Measurements from ENCODE around the gene ZKSCAN1.
A peak's percentile ranks its signal among the peaks of the same experiment; 100 is the strongest.
"Not testable (repeated sequence)": the region's sequence is repeated elsewhere in the genome, so short reads cannot be mapped to it uniquely, and the experiment has no call there.

ZKSCAN1 gene

GRCh38 chr7:99997545-99998137 is 17.8 kb upstream of the ZKSCAN1 start:
- ChIA-PET CTCF (interaction anchor here (0.9 to 11.7 kb wide), 5 partner anchors 19 to 133 kb away, joined by 3 to 363 read pairs (median 122); partner anchors contain the start of genes AZGP1, ZKSCAN1, ZNF3 and ZSCAN21), POLR2A (no interaction called here)
- DNase-seq (ENCODE audit: low read depth, low spot score), result no peak
- H3K4me3 ChIP-seq (ENCODE audit: low read depth, low read length), result peak overlapping the region; percentile 43
- no peak for TF ChIP-seq CTCF (IDR thresholded peaks at IDR 0.05; ENCODE audit: insufficient read depth, low read length, missing control alignments)

- H3K4me3 ChIP-seq (ENCODE audit: low read depth, low read length), result no peak overlapping the region
- no peak for TF ChIP-seq CTCF (IDR thresholded peaks at IDR 0.05; ENCODE audit: insufficient read depth, low read length, missing control alignments)
- ChIA-PET CTCF (interaction anchor here (1.2 kb wide), 1 partner anchor 82 kb away, joined by 3 read pairs; no protein-coding TSS in a partner anchor), POLR2A (no interaction called here)
- DNase-seq (ENCODE audit: low read depth, low spot score), result no peak
Measured at GRCh38 chr7:100000239-100000638, 15.2 kb upstream of the ZKSCAN1 start.

GRCh38 chr7:100003711-100004661 is 11.4 kb upstream of the ZKSCAN1 start:
- DNase-seq (ENCODE audit: low read depth, low spot score), result no peak
- POLR2A ChIA-PET, result no interaction called here
- H3K4me3 ChIP-seq (ENCODE audit: low read depth, low read length), result no peak overlapping the region
- TF ChIP-seq CTCF (IDR thresholded peaks at IDR 0.05; ENCODE audit: insufficient read depth, low read length, missing control alignments), result no peak
- CTCF ChIA-PET, result interaction anchor here (0.7 to 1.9 kb wide), 6 partner anchors 10 to 127 kb away, joined by 3 to 14 read pairs (median 5); no protein-coding TSS in a partner anchor

GRCh38 chr7:100007887-100008286 is 7.5 kb upstream of the ZKSCAN1 start:
- ChIA-PET CTCF (interaction anchor here (1.2 kb wide), 1 partner anchor 45 kb away, joined by 3 read pairs; no protein-coding TSS in a partner anchor), POLR2A (no interaction called here)
- TF ChIP-seq CTCF (IDR thresholded peaks at IDR 0.05; ENCODE audit: insufficient read depth, low read length, missing control alignments), result no peak
- H3K4me3 ChIP-seq (ENCODE audit: low read depth, low read length), result no peak overlapping the region
- no peak for DNase-seq (ENCODE audit: low read depth, low spot score)

GRCh38 chr7:100008525-100008924 is 6.9 kb upstream of the ZKSCAN1 start:
- DNase-seq (ENCODE audit: low read depth, low spot score), result no peak
- TF ChIP-seq CTCF (IDR thresholded peaks at IDR 0.05; ENCODE audit: insufficient read depth, low read length, missing control alignments), result no peak
- CTCF ChIA-PET, result interaction anchor here (1.2 kb wide), 1 partner anchor 45 kb away, joined by 3 read pairs; no protein-coding TSS in a partner anchor
- H3K4me3 ChIP-seq (ENCODE audit: low read depth, low read length), result no peak overlapping the region
- POLR2A ChIA-PET, result no interaction called here

- not testable (repeated sequence) for H3K4me3 ChIP-seq (ENCODE audit: low read depth, low read length); DNase-seq (ENCODE audit: low read depth, low spot score)
- POLR2A ChIA-PET, result interaction anchor here (0.6 kb wide), 1 partner anchor 42 kb away, joined by 3 read pairs; no protein-coding TSS in a partner anchor
- CTCF ChIA-PET, result interaction anchor here (13.9 kb wide), 1 partner anchor 17 kb away, joined by 122 read pairs; no protein-coding TSS in a partner anchor
Measured at GRCh38 chr7:100009952-100010351, 5.4 kb upstream of the ZKSCAN1 start.

All from AG04449 (cell line).